ENCODE data around the gene IFNL3. TPM values are rescaled to one million over a fixed set of nuclear protein-coding genes. Genes with fewer than 3 reads are reported as not detected.

IFNL3 gene
- total and polyA plus RNA-seq, 2 of the 13 experiments (the other 11 are each of a cell fraction or from before 2014, with no cell fraction given): not detected

DNA sequence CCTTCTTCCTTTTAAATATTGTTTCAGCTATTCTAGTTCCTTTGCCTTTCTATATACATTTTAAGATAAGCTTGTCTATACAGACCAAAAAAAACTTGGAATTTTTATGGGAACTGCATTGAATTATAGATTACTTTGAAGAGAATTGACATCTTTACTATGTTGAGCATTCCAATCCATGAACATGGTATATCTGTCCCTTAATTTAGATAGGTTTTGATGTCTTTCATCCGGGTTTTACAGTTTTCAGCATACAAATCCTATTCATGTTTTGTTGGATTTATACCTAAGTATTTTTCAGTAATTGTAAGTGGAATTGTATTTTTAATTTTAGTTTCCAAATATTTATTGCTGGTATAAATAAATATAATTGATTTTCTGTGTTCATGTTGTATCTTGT, 39.2 kb upstream of the IFNL3 start (continued):
- TF ChIP-seq, protein P1, sequence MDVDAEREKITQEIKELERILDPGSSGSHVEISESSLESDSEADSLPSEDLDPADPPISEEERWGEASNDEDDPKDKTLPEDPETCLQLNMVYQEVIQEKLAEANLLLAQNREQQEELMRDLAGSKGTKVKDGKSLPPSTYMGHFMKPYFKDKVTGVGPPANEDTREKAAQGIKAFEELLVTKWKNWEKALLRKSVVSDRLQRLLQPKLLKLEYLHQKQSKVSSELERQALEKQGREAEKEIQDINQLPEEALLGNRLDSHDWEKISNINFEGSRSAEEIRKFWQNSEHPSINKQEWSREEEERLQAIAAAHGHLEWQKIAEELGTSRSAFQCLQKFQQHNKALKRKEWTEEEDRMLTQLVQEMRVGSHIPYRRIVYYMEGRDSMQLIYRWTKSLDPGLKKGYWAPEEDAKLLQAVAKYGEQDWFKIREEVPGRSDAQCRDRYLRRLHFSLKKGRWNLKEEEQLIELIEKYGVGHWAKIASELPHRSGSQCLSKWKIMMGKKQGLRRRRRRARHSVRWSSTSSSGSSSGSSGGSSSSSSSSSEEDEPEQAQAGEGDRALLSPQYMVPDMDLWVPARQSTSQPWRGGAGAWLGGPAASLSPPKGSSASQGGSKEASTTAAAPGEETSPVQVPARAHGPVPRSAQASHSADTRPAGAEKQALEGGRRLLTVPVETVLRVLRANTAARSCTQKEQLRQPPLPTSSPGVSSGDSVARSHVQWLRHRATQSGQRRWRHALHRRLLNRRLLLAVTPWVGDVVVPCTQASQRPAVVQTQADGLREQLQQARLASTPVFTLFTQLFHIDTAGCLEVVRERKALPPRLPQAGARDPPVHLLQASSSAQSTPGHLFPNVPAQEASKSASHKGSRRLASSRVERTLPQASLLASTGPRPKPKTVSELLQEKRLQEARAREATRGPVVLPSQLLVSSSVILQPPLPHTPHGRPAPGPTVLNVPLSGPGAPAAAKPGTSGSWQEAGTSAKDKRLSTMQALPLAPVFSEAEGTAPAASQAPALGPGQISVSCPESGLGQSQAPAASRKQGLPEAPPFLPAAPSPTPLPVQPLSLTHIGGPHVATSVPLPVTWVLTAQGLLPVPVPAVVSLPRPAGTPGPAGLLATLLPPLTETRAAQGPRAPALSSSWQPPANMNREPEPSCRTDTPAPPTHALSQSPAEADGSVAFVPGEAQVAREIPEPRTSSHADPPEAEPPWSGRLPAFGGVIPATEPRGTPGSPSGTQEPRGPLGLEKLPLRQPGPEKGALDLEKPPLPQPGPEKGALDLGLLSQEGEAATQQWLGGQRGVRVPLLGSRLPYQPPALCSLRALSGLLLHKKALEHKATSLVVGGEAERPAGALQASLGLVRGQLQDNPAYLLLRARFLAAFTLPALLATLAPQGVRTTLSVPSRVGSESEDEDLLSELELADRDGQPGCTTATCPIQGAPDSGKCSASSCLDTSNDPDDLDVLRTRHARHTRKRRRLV (CRISPR knock-in tag; IDR thresholded peaks at IDR 0.05): no peak

DNA sequence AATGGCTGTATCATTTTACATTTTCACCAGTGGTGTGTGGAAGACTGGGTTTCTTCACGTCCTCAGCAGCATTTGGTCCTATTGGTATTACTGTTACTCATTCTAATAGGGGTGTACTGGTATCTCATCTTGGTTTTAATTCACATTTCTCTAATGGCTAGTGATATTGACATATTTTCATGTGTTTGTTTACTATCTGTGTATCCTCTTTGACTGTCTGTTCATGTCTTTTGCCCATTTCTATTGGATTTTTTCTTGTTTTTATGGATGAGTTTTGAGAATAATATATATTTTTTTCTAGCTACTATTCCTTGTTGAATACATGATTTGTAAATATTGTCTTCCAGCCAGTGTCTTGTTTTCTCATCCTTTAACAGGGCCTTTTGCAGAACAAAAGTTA, 37.2 kb upstream of the IFNL3 start:
- Histone ChIP-seq H3K79me2 (ENCODE audit: insufficient read depth, low read length) (no peaks in the 10 kb centered on the region), H3K4me1 (ENCODE audit: insufficient read depth, low read length) (peaks cover 6% of the 10 kb centered on the region), H3K27ac (ENCODE audit: extremely low read length, insufficient read depth, low read length) (no peak overlapping the region), H3K27me3 (ENCODE audit: control insufficient read depth in 1 of 2, insufficient read depth in 2 of 2, low read length in 2 of 2) (no peaks in the 10 kb centered on the region; a peak in 2 of 5 replicates), H3K9ac (ENCODE audit: insufficient read depth, low read depth, low read length) (no peak overlapping the region), H3K9me3 (ENCODE audit: low read length) (no peaks in the 10 kb centered on the region), H3K4me3 (replicated peaks in 1 of 3; ENCODE audit: insufficient read depth in 1 of 3, low read depth in 2 of 3, low read length in 3 of 3) (no peak overlapping the region), H2AFZ (ENCODE audit: low read length) (no peak overlapping the region), H3K4me2 (ENCODE audit: low read depth, low read length) (no peak overlapping the region), H4K20me1 (ENCODE audit: insufficient read depth, low read length) (no peaks in the 10 kb centered on the region), H3K36me3 (replicated peaks in 1 of 2; ENCODE audit: control insufficient read depth in 1 of 2, insufficient read depth in 2 of 2, low read length in 2 of 2) (no peaks in the 10 kb centered on the region)
- intact Hi-C loops (cut with micrococcal nuclease; ENCODE audit: unreplicated experiment): no loop called here
- FAIRE-seq: no peak
- BruUV-seq (replicated peaks): no TSS peak
- ChIA-PET POLR2A (no interaction called here), CTCF (ENCODE audit: low intra/inter-chr PET ratio, low total read pairs) (no interaction called here)
- ATAC-seq: no peak
- no peak for DNase-seq (ENCODE audit: low spot score)
- in situ Hi-C loops (cut with HindIII; ENCODE audit: extremely low pct_ligation_motif_present, low pct_unique_long_range_greater_than_20kb): no loop called here
- 0% methylated on average over 1 of the region's 1 CpG for WGBS (ENCODE audit: low lambda C conversion rate)
- TF ChIP-seq, protein P2, sequence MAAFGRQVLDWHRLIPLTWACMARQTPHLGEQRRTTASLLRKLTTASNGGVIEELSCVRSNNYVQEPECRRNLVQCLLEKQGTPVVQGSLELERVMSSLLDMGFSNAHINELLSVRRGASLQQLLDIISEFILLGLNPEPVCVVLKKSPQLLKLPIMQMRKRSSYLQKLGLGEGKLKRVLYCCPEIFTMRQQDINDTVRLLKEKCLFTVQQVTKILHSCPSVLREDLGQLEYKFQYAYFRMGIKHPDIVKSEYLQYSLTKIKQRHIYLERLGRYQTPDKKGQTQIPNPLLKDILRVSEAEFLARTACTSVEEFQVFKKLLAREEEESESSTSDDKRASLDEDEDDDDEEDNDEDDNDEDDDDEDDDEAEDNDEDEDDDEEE (CRISPR knock-in tag; IDR thresholded peaks at IDR 0.05): no peak
- TF ChIP-seq HDAC2 (CRISPR knock-in tag; IDR thresholded peaks at IDR 0.05): no peak
- no peak for TF ChIP-seq ZC3H13 (CRISPR knock-in tag; IDR thresholded peaks at IDR 0.05)
- TF ChIP-seq SP2 (CRISPR knock-in tag; IDR thresholded peaks at IDR 0.05): no peak
- no peak for TF ChIP-seq ZNF496 (CRISPR knock-in tag; IDR thresholded peaks at IDR 0.05; ENCODE audit: insufficient replicate concordance)
- TF ChIP-seq, protein P3, sequence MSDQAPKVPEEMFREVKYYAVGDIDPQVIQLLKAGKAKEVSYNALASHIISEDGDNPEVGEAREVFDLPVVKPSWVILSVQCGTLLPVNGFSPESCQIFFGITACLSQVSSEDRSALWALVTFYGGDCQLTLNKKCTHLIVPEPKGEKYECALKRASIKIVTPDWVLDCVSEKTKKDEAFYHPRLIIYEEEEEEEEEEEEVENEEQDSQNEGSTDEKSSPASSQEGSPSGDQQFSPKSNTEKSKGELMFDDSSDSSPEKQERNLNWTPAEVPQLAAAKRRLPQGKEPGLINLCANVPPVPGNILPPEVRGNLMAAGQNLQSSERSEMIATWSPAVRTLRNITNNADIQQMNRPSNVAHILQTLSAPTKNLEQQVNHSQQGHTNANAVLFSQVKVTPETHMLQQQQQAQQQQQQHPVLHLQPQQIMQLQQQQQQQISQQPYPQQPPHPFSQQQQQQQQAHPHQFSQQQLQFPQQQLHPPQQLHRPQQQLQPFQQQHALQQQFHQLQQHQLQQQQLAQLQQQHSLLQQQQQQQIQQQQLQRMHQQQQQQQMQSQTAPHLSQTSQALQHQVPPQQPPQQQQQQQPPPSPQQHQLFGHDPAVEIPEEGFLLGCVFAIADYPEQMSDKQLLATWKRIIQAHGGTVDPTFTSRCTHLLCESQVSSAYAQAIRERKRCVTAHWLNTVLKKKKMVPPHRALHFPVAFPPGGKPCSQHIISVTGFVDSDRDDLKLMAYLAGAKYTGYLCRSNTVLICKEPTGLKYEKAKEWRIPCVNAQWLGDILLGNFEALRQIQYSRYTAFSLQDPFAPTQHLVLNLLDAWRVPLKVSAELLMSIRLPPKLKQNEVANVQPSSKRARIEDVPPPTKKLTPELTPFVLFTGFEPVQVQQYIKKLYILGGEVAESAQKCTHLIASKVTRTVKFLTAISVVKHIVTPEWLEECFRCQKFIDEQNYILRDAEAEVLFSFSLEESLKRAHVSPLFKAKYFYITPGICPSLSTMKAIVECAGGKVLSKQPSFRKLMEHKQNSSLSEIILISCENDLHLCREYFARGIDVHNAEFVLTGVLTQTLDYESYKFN (CRISPR knock-in tag; conservative IDR thresholded peaks at IDR 0.05): no peak
- TF ChIP-seq, protein P4, sequence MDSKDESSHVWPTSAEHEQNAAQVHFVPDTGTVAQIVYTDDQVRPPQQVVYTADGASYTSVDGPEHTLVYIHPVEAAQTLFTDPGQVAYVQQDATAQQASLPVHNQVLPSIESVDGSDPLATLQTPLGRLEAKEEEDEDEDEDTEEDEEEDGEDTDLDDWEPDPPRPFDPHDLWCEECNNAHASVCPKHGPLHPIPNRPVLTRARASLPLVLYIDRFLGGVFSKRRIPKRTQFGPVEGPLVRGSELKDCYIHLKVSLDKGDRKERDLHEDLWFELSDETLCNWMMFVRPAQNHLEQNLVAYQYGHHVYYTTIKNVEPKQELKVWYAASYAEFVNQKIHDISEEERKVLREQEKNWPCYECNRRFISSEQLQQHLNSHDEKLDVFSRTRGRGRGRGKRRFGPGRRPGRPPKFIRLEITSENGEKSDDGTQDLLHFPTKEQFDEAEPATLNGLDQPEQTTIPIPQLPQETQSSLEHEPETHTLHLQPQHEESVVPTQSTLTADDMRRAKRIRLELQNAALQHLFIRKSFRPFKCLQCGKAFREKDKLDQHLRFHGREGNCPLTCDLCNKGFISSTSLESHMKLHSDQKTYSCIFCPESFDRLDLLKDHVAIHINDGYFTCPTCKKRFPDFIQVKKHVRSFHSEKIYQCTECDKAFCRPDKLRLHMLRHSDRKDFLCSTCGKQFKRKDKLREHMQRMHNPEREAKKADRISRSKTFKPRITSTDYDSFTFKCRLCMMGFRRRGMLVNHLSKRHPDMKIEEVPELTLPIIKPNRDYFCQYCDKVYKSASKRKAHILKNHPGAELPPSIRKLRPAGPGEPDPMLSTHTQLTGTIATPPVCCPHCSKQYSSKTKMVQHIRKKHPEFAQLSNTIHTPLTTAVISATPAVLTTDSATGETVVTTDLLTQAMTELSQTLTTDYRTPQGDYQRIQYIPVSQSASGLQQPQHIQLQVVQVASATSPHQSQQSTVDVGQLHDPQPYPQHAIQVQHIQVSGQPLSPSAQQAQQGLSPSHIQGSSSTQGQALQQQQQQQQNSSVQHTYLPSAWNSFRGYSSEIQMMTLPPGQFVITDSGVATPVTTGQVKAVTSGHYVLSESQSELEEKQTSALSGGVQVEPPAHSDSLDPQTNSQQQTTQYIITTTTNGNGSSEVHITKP (CRISPR knock-in tag; IDR thresholded peaks at IDR 0.05; ENCODE audit: low read depth): no peak
- no peak for TF ChIP-seq ZNF703 (CRISPR knock-in tag; IDR thresholded peaks at IDR 0.05; ENCODE audit: borderline replicate concordance)
